ENCODE data around the gene RNF224.
A peak's percentile ranks its signal among the peaks of the same experiment; 100 is the strongest.

Gene RNF224

DNA sequence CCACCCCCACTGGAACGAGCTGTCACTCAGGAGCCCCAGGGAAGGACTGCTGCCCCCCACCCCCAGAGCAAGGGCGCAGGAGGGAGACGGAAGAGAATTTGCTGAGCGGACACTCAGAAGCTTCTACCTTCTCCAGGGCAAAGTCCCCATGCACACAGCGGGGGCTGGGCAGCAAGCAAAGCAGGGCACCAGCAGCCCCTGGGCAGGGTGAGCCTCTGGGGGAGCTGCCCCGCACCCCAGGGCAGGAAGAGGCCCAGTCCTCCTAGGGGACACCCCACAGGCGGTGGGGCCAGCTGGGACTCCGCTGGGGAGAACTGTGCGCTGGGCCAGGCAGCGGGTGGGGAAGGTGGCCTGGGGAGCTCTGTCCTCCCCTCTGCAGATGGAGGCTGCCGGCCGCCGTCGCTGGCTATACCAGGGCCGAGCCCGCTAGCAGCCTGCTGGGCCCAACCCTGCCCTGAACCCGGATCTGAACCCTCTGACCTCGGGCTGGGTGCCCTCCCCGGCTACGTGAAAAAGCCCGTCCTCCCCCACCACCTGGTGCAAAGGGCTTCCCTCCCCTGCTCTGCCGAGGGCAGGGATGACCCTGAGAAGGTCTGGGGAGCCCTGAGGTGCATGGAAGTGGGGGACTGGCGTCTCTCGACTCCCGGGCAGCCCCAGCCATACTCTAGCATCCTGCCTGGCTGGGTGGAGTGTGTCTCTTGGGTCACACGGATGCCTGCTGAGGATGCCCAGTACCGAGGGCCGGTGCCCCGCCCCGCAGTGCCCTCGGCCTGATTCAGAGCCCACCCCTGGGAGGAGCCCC lies 2.8 kb downstream of the RNF224 start:
- FAIRE-seq, result no peak
- TF ChIP-seq PAX5 (IDR thresholded peaks at IDR 0.05; ENCODE audit: insufficient read depth, low read length, severe bottlenecking) (no peak), POLR2AphosphoS5 (IDR thresholded peaks at IDR 0.05; ENCODE audit: low read depth, low read length) (no peak), POLR2A (IDR thresholded peaks at IDR 0.05; ENCODE audit: low read depth, low read length) (no peak), POU2F2 (IDR thresholded peaks at IDR 0.05; ENCODE audit: low read depth, low read length) (no peak), TAF1 (IDR thresholded peaks at IDR 0.05; ENCODE audit: low read depth, low read length) (no peak), SPI1 (IDR thresholded peaks at IDR 0.05; ENCODE audit: low read depth, low read length) (no peak)
- no peak for DNase-seq (ENCODE audit: insufficient read length, low spot score)

DNA sequence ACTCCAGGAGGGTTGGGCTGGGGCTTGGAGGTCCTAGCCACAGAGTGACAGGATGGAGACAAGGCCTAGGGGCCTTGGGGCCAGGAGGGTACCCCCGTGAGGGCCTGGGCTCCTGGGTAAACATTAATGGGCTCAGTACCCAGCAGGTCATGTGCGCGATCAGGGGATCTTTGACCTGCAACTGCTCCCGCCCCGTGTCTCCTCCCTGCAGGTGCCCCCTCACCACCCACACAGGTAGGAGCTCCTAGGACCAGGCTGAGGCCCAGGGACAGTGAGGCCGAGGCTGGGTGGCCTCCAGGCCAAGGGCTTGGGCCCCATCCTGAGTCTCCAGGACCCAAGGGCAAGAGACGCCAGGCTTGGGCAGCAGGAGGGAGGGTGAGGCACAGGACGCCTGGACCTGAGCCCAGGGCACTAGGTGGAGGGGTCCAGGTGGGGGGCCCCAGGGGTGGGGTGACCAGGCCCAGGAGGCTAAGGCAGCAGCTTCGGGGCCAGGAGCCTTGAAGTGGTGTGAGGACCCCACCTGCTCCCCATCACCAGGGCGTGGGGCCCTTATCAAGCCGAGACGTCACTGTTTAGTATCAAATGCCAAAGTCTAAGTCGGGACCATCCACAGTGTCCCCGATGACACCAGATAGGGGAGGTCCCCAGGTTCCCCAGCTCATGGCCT lies 3.5 kb downstream of the RNF224 start, which contains the start of gene SLC34A3:
TSS of gene SLC34A3 (plus strand) at position 197 of the 667 bp plus-strand sequence. CDS start 802 bp downstream, outside the sequence.
- no peak for FAIRE-seq

GRCh38 chr9:137231372-137232039 lies 4.2 kb downstream of the RNF224 start:
- FAIRE-seq (no peak), DNase-seq (ENCODE audit: insufficient read length, low spot score) (no peak)
- TF ChIP-seq POLR2A (IDR thresholded peaks at IDR 0.05; ENCODE audit: low read depth, low read length), result no peak

More for the DNA sequence above, 3.5 kb downstream of the RNF224 start, which contains the start of gene SLC34A3:
- no peak for TF ChIP-seq PAX5 (IDR thresholded peaks at IDR 0.05; ENCODE audit: insufficient read depth, low read length, severe bottlenecking)
- TF ChIP-seq POU2F2 (IDR thresholded peaks at IDR 0.05; ENCODE audit: low read depth, low read length), result no peak
- TF ChIP-seq POLR2A (IDR thresholded peaks at IDR 0.05; ENCODE audit: low read depth, low read length), result no peak
- TF ChIP-seq TAF1 (IDR thresholded peaks at IDR 0.05; ENCODE audit: low read depth, low read length), result no peak
- no peak for TF ChIP-seq POLR2AphosphoS5 (IDR thresholded peaks at IDR 0.05; ENCODE audit: low read depth, low read length)
- no peak for TF ChIP-seq SPI1 (IDR thresholded peaks at IDR 0.05; ENCODE audit: low read depth, low read length)
- no peak for DNase-seq (ENCODE audit: insufficient read length, low spot score)

DNA sequence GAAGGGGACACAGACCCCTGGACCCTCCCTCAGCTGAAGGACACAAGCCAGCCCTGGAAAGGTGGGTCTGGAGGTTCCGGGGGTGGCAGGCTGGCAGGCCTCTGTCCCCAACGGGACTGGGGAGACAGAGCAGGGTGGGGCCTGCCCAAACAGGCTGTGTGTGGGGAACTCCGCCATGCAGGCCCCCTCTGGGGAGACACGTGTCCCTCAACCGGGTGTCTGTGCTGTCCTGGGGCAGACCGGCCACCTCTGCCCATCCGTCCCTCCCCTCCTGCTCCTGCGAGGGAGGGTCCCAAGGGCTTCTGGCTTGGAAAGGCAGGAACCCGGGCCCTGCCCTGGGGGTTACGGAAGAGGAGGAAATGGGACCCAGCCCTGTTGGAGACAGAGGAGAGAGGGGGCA lies 4.8 kb downstream of the RNF224 start:
- DNase-seq (ENCODE audit: insufficient read length, low spot score), result no peak
- TF ChIP-seq POLR2A (IDR thresholded peaks at IDR 0.05; ENCODE audit: low read depth, low read length) (no peak), POU2F2 (IDR thresholded peaks at IDR 0.05; ENCODE audit: low read depth, low read length) (no peak), POLR2AphosphoS5 (IDR thresholded peaks at IDR 0.05; ENCODE audit: low read depth, low read length) (no peak), TAF1 (IDR thresholded peaks at IDR 0.05; ENCODE audit: low read depth, low read length) (no peak), PAX5 (IDR thresholded peaks at IDR 0.05; ENCODE audit: insufficient read depth, low read length, severe bottlenecking) (no peak), SPI1 (IDR thresholded peaks at IDR 0.05; ENCODE audit: low read depth, low read length) (no peak)
- FAIRE-seq, result no peak

GRCh38 chr9:137232510-137232909 lies 5.2 kb downstream of the RNF224 start:
- FAIRE-seq, result no peak
- DNase-seq (ENCODE audit: insufficient read length, low spot score), result no peak
- TF ChIP-seq TAF1 (IDR thresholded peaks at IDR 0.05; ENCODE audit: low read depth, low read length) (no peak), POLR2A (IDR thresholded peaks at IDR 0.05; ENCODE audit: low read depth, low read length) (no peak), POLR2AphosphoS5 (IDR thresholded peaks at IDR 0.05; ENCODE audit: low read depth, low read length) (no peak), POU2F2 (IDR thresholded peaks at IDR 0.05; ENCODE audit: low read depth, low read length) (no peak), PAX5 (IDR thresholded peaks at IDR 0.05; ENCODE audit: insufficient read depth, low read length, severe bottlenecking) (no peak), SPI1 (IDR thresholded peaks at IDR 0.05; ENCODE audit: low read depth, low read length) (no peak)

- no peak for TF ChIP-seq POLR2A (IDR thresholded peaks at IDR 0.05; ENCODE audit: low read depth, low read length)
- TF ChIP-seq PAX5 (IDR thresholded peaks at IDR 0.05; ENCODE audit: insufficient read depth, low read length, severe bottlenecking), result no peak
- no peak for TF ChIP-seq SPI1 (IDR thresholded peaks at IDR 0.05; ENCODE audit: low read depth, low read length)
- no peak for TF ChIP-seq TAF1 (IDR thresholded peaks at IDR 0.05; ENCODE audit: low read depth, low read length)
- no peak for TF ChIP-seq POU2F2 (IDR thresholded peaks at IDR 0.05; ENCODE audit: low read depth, low read length)
- TF ChIP-seq POLR2AphosphoS5 (IDR thresholded peaks at IDR 0.05; ENCODE audit: low read depth, low read length), result no peak
- DNase-seq (ENCODE audit: insufficient read length, low spot score) (no peak), FAIRE-seq (no peak)
Measured at GRCh38 chr9:137233143-137233980, 6.1 kb downstream of the RNF224 start.

GRCh38 chr9:137234055-137234697 lies 6.9 kb downstream of the RNF224 start:
- no peak for DNase-seq (ENCODE audit: insufficient read length, low spot score)
- no peak for FAIRE-seq
- TF ChIP-seq SPI1 (IDR thresholded peaks at IDR 0.05; ENCODE audit: low read depth, low read length), result no peak
- TF ChIP-seq PAX5 (IDR thresholded peaks at IDR 0.05; ENCODE audit: insufficient read depth, low read length, severe bottlenecking), result no peak
- no peak for TF ChIP-seq POLR2A (IDR thresholded peaks at IDR 0.05; ENCODE audit: low read depth, low read length)
- TF ChIP-seq TAF1 (IDR thresholded peaks at IDR 0.05; ENCODE audit: low read depth, low read length), result no peak
- TF ChIP-seq POLR2AphosphoS5 (IDR thresholded peaks at IDR 0.05; ENCODE audit: low read depth, low read length), result no peak
- no peak for TF ChIP-seq POU2F2 (IDR thresholded peaks at IDR 0.05; ENCODE audit: low read depth, low read length)

- FAIRE-seq (no peak), DNase-seq (ENCODE audit: insufficient read length, low spot score) (no peak)
- TF ChIP-seq SPI1 (IDR thresholded peaks at IDR 0.05; ENCODE audit: low read depth, low read length) (0 out of 2 replicates have a peak, but pooled peaks have one; percentile 18), PAX5 (IDR thresholded peaks at IDR 0.05; ENCODE audit: insufficient read depth, low read length, severe bottlenecking) (no peak)
Measured at GRCh38 chr9:137234758-137235423, 7.6 kb downstream of the RNF224 start.
